Sigmoid colon (tissue), 7 donors: ENCODE results near the gene EVI2A. TPM values are rescaled to one million over a fixed set of nuclear protein-coding genes. Genes with fewer than 3 reads are reported as not detected.

Experiments used
- DNase-seq: peaks from one replicate; pipeline ENCODE4 v3.0.0-alpha.2; 2019
- H3K27ac ChIP-seq, 4 donors: fragments of 200-600 bp; sonication (generic); one replicate each; pipeline ENCODE4 v1.5.1; 2016 to 2019; ENCODE audit warnings: mild to moderate bottlenecking in 1 of 4
- H3K27me3 ChIP-seq, 3 donors: fragments of 200-600 bp; sonication (generic); one replicate each; pipeline ENCODE4 v1.5.1; 2019; ENCODE audit warnings: mild to moderate bottlenecking in 1 of 3
- H3K36me3 ChIP-seq, 4 donors: fragments of 200-600 bp; sonication (generic); one replicate each; pipeline ENCODE4 v1.5.1; 2016 to 2019
- H3K4me1 ChIP-seq, 4 donors: fragments of 200-600 bp; sonication (generic); one replicate each; pipeline ENCODE4 v1.5.1; 2017 to 2019
- H3K4me3 ChIP-seq, 4 donors: fragments of 200-600 bp; sonication (generic); one replicate each; pipeline ENCODE4 v1.5.1; 2017 to 2019; ENCODE audit warnings: mild to moderate bottlenecking in 2 of 4, moderate library complexity in 1 of 4
- H3K9me3 ChIP-seq, 4 donors: fragments of 200-600 bp in 3 of 4; sonication (generic) in 3 of 4; one replicate each; pipeline versions ENCODE4 v1.5.1 to v1.6.1; 2013 to 2019
- EP300 ChIP-seq, 4 donors: sonication (generic); formaldehyde crosslinking; IDR thresholded peaks; one replicate each; pipeline ENCODE4 v1.6.1; 2017; ENCODE audit warnings: antibody characterized with exemption in 4 of 4
- POLR2A ChIP-seq, 2 donors: fragments of 450-650 bp; IDR thresholded peaks; one replicate each; pipeline ENCODE4 v1.6.1; 2016; ENCODE audit warnings: antibody characterized with exemption in 2 of 2, mild to moderate bottlenecking in 2 of 2, moderate library complexity in 2 of 2
- POLR2AphosphoS5 ChIP-seq, 4 donors: sonication (generic); formaldehyde crosslinking; IDR thresholded peaks; one replicate each; pipeline ENCODE4 v1.6.1; 2017; ENCODE audit warnings: antibody characterized with exemption in 4 of 4
- WGBS, 2 donors: extraction: QIAGEN DNeasy Blood & Tissue Kit; methylation state at CpG; one replicate each; pipeline ENCODE4 v1.1.7; 2013; 5-methylcytosine and 5-hydroxymethylcytosine counted together
- intact Hi-C: fragments of 100-400 bp; cut with DNase I; formaldehyde crosslinking; loops from one replicate; pipeline ENCODE4 v1.15.1; 2023
- polyA plus RNA-seq, 3 donors: library from polyadenylated mRNA; stranded (reverse); fragments of 200-250 nt; gene quantifications; one replicate each; pipeline ENCODE4 v1.2.3, GENCODE V29; 2013
- total RNA-seq, 4 donors: library from RNA; depleted of rRNA; stranded (reverse); fragments of >200 nt; gene quantifications; one replicate each; pipeline ENCODE4 v1.1.0, GENCODE V29; 2016
- TF ChIP-seq, protein P1 (sequence below), 4 experiments: fragments of 450-650 bp in 3 of 4; fragments of 200-600 bp in 1 of 4; IDR thresholded peaks; one replicate each; pipeline ENCODE4 v1.5.1; 2016 to 2019; ENCODE audit warnings: antibody characterized with exemption in 4 of 4, mild to moderate bottlenecking in 3 of 4, moderate library complexity in 2 of 4
- donor health status: healthy with polysubstance abuse.
- donor health status: Bipolar disorder and iron deficiency.
- donor health status: healthy.

The EVI2A gene
- total and polyA plus RNA-seq, 7 donors, result 6.9 to 23.0 (median 9.0) TPM

DNA sequence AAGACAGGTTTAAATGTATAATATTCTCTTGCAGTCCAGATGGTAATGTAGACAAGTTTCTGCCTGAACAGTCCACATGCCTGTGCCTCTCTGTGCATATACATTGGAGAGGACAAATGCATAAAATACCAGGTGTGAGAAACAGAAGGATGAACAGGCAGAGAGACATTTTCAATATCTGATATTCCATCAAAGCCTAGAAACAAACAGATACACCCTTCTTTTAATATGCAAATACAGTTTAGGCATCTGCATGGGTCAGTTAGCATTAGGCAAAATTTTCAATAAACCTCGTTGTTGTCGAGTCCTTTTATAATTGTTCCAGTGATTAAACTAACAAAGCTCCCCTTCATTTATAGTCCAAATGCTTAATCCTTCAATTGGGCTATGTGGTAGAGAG lies 25.3 kb downstream of the EVI2A start:
- no peaks in the 10 kb centered on the region for H3K9me3 ChIP-seq
- H3K4me1 ChIP-seq, result no peaks in the 10 kb centered on the region
- intact Hi-C loops, result no loop called here
- H3K36me3 ChIP-seq, result peaks cover 0 to 6% (median 0%) of the 10 kb centered on the region in 4 donors
- no peak overlapping the region for H3K27ac ChIP-seq
- TF ChIP-seq EP300 (IDR thresholded peaks at IDR 0.05), result no peak
- no peak for TF ChIP-seq POLR2AphosphoS5 (IDR thresholded peaks at IDR 0.05)
- no peak for TF ChIP-seq POLR2A (IDR thresholded peaks at IDR 0.05)
- TF ChIP-seq, protein P1, sequence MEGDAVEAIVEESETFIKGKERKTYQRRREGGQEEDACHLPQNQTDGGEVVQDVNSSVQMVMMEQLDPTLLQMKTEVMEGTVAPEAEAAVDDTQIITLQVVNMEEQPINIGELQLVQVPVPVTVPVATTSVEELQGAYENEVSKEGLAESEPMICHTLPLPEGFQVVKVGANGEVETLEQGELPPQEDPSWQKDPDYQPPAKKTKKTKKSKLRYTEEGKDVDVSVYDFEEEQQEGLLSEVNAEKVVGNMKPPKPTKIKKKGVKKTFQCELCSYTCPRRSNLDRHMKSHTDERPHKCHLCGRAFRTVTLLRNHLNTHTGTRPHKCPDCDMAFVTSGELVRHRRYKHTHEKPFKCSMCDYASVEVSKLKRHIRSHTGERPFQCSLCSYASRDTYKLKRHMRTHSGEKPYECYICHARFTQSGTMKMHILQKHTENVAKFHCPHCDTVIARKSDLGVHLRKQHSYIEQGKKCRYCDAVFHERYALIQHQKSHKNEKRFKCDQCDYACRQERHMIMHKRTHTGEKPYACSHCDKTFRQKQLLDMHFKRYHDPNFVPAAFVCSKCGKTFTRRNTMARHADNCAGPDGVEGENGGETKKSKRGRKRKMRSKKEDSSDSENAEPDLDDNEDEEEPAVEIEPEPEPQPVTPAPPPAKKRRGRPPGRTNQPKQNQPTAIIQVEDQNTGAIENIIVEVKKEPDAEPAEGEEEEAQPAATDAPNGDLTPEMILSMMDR (IDR thresholded peaks at IDR 0.05), result no peak
- no peak for DNase-seq
- H3K4me3 ChIP-seq, result no peak overlapping the region
- WGBS, 2 donors, result 88 to 93% methylated on average over 2 of the region's 2 CpGs
- no peaks in the 10 kb centered on the region for H3K27me3 ChIP-seq

DNA sequence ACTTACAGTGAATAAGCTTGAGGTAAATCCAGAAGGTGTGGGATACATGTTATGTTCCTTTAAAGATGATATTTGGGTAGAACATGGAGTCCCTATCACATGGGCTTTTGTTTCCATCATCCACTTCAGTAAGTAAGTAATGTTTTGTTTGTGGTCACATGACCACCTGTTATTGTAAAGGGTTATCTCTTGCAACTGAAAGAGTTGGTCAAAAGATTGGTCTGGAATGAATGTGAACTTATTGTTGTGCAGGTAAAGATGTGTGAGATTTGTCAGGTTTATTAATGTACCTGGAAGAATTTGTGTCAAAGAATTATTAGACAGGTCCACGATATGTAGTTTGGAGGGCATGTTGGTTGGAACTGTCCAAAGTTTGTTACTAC lies 25.9 kb downstream of the EVI2A start:
- TF ChIP-seq POLR2A (IDR thresholded peaks at IDR 0.05), result no peak
- TF ChIP-seq POLR2AphosphoS5 (IDR thresholded peaks at IDR 0.05), result no peak
- TF ChIP-seq EP300 (IDR thresholded peaks at IDR 0.05), result no peak
- TF ChIP-seq, protein P1 (IDR thresholded peaks at IDR 0.05), result no peak
- WGBS, 2 donors, result 96 to 99% methylated on average over 1 of the region's 1 CpG
- Histone ChIP-seq H3K4me1 (no peaks in the 10 kb centered on the region), H3K27ac (no peak overlapping the region), H3K9me3 (no peaks in the 10 kb centered on the region), H3K36me3 (peaks cover 0 to 6% (median 0%) of the 10 kb centered on the region in 4 donors), H3K27me3 (no peaks in the 10 kb centered on the region), H3K4me3 (no peak overlapping the region)
- DNase-seq, result no peak
- intact Hi-C loops, result no loop called here

DNA sequence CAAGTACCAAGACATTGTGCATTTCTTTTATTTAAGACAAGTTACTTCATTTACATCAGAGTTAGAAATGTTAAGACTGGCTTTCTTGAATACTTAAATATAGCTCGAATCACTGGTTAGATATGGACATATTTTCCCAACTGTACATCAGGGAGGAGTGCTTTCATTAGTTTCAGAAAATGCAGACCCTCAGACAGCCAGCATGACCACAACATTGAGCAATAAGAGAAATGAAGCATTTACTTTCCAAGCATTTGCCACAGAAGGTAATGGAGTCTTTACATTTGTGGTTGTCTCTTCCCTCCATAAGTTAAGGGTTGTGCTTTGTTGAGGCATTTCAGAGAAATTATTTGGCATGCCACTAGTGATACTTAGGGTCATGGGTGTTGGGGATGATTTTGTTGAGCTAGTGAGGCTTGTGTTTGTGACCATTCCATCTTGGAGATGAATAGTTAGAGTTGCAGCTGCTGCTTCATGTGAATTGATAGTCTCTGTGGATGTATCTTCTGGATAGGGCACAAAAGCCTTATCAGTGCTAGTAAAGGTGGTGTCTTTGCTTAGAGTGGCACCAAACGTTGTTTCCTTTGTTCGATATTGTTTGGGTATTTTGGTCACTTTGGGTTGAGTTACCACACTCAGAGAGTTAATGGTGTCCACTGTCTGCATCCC lies 26.5 kb downstream of the EVI2A start:
- Histone ChIP-seq H3K4me1 (no peaks in the 10 kb centered on the region), H3K27ac (no peak overlapping the region), H3K4me3 (no peak overlapping the region), H3K9me3 (no peaks in the 10 kb centered on the region), H3K27me3 (no peaks in the 10 kb centered on the region), H3K36me3 (peaks cover 0 to 6% (median 0%) of the 10 kb centered on the region in 4 donors)
- TF ChIP-seq POLR2A (IDR thresholded peaks at IDR 0.05), result no peak
- DNase-seq, result no peak
- intact Hi-C loops, result no loop called here
- 89 to 90% methylated on average over 3 of the region's 3 CpGs for WGBS, 2 donors

DNA sequence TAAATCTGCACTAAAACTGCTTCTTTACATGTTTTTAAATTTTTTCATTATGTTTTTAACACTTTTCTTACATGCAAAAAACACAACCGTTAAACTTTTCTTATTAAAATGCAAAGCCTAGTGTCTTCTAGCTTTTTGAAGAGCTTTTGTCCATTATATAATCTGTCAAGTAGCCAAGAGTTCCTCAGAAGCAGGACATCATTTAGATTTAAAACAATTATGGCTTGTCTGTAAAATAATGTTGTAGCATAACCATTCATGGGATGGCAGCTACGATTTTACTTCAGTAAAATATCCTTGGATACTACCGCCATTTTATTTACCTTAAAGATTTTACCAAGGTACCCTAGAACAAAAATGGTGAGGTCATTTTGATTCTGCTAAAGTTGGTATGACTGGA lies 27.2 kb downstream of the EVI2A start:
- TF ChIP-seq, protein P1 (IDR thresholded peaks at IDR 0.05), result no peak
- TF ChIP-seq POLR2A (IDR thresholded peaks at IDR 0.05), result no peak
- TF ChIP-seq POLR2AphosphoS5 (IDR thresholded peaks at IDR 0.05), result no peak
- no peak for TF ChIP-seq EP300 (IDR thresholded peaks at IDR 0.05)
- H3K27me3 ChIP-seq, result no peaks in the 10 kb centered on the region
- H3K27ac ChIP-seq, result no peak overlapping the region
- intact Hi-C loops, result no loop called here
- 89 to 93% methylated on average over 3 of the region's 3 CpGs for WGBS, 2 donors
- no peak for DNase-seq
- no peaks in the 10 kb centered on the region for H3K9me3 ChIP-seq
- H3K36me3 ChIP-seq, result peaks cover 0 to 6% (median 0%) of the 10 kb centered on the region in 4 donors
- no peak overlapping the region for H3K4me3 ChIP-seq
- H3K4me1 ChIP-seq, result no peaks in the 10 kb centered on the region

DNA sequence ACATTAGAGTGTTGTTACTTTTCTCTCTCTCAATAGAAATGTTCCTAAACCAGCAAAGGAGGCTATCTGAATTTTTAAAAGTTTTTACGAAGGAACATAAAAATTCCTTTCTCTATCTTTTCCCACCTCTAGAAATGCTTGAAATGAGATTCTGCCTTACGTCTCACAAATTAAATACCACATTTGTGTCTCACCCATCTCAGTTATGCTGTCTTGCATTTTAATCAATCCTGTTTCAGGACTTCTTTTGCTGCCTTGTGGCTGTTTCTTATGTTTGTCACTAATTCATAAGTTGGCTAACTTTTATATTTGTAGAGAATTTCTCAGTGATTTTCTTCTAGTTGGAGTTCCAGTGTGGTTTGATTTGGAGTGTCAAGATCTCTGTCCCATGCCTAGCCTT lies 27.8 kb downstream of the EVI2A start:
- no peak overlapping the region for H3K4me3 ChIP-seq
- no peaks in the 10 kb centered on the region for H3K27me3 ChIP-seq
- no peak for DNase-seq
- no peaks in the 10 kb centered on the region for H3K9me3 ChIP-seq
- peaks cover 0 to 6% (median 0%) of the 10 kb centered on the region in 4 donors for H3K36me3 ChIP-seq
- H3K27ac ChIP-seq, result no peak overlapping the region
- no peaks in the 10 kb centered on the region for H3K4me1 ChIP-seq
- intact Hi-C loops, result no loop called here
- TF ChIP-seq EP300 (IDR thresholded peaks at IDR 0.05), result no peak
- no peak for TF ChIP-seq POLR2A (IDR thresholded peaks at IDR 0.05)
- TF ChIP-seq, protein P1 (IDR thresholded peaks at IDR 0.05), result no peak
- no peak for TF ChIP-seq POLR2AphosphoS5 (IDR thresholded peaks at IDR 0.05)
- WGBS, 2 donors, result 91 to 98% methylated on average over 2 of the region's 2 CpGs
